ENCODE results near the gene SFT2D1. TPM values are rescaled to one million over a fixed set of nuclear protein-coding genes. Genes with fewer than 3 reads are reported as not detected.

SFT2D1 gene
- total RNA-seq, 1 experiment from 2014 or later, result 28.1 TPM

DNA sequence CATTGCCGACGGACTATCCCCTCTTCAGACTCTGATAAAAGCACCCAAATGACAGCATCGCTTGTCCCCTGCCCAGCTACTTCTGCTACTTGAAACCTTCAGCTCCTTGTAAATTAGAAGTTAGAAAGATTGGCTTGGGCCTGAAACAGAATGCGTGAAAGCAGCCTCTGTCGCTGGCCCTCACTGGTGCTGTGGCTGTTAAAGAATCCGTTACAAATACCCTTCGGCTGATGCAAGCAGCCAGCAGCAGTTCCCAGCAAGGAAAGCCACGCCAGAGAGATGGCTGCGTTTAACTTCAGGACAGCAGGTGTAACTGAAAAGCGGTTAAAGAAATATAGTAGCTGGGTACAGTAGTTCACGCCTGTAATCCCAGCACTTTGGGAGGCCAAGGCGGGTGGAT is 31.7 kb downstream of the SFT2D1 start:
- DNase-seq (ENCODE audit: low spot score), result no peak
- in situ Hi-C loops (cut with HindIII; ENCODE audit: low sequenced_read_pairs), result no loop called here

- in situ Hi-C loops (cut with HindIII; ENCODE audit: low sequenced_read_pairs), result no loop called here
- DNase-seq (ENCODE audit: low spot score), result no peak
Measured at GRCh38 chr6:166309977-166310376, 32.4 kb downstream of the SFT2D1 start.

DNA sequence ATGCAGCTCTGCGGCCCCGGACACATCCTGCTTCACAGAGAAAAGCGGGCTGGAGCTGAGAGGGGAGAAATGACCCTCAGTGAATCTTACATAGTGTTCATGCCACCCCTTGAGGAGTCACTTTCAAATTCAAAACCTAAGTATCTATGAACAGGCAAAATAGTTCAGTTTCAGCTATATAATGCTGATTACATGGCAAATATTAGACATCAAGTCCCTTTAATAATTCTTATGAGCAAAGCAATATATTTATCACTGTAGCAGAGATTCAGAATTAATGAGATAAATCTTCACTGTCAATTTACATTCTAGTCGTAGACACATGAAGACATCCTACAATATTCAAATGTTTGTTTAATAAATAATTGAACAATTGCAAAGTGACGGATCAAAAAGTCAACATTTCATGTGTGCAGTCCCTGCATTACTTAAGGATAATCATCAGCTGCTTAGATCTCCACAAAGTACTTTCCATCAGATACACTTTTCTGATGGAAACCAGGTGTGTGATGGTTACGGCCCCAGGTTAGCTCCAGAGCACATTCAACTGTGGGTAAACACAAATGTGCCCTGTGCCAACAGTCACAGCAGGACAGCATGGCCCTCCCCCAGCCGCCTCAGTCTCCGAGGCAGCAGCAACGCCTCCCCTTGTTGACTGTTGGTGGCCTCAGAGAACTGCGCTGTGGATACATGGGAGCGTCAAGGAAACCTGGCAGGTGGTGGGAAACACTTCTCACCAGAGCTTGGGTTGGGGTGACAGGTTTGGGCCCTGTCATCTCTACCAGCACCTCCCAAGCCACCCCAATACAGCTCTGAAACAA is 33.4 kb downstream of the SFT2D1 start:
- DNase-seq (ENCODE audit: low spot score), result no peak
- in situ Hi-C loops (cut with HindIII; ENCODE audit: low sequenced_read_pairs), result no loop called here

GRCh38 chr6:166308033-166308768 is 34.1 kb downstream of the SFT2D1 start, which contains the start of gene PRR18:
TSS of gene PRR18 (minus strand) at chr6:166308392. CDS start at chr6:166308142, 250 bp downstream.
- in situ Hi-C loops (cut with HindIII; ENCODE audit: low sequenced_read_pairs), result no loop called here
- DNase-seq (ENCODE audit: low spot score), result no peak

- DNase-seq (ENCODE audit: low spot score), result no peak
- in situ Hi-C loops (cut with HindIII; ENCODE audit: low sequenced_read_pairs), result no loop called here
Measured at GRCh38 chr6:166307082-166308032, 35.0 kb downstream of the SFT2D1 start.

- in situ Hi-C loops (cut with HindIII; ENCODE audit: low sequenced_read_pairs), result no loop called here
- no peak for DNase-seq (ENCODE audit: low spot score)
Measured at GRCh38 chr6:166306378-166307081, 35.8 kb downstream of the SFT2D1 start.

- in situ Hi-C loops (cut with HindIII; ENCODE audit: low sequenced_read_pairs), result no loop called here
- no peak for DNase-seq (ENCODE audit: low spot score)
Measured at GRCh38 chr6:166305562-166306117, 36.7 kb downstream of the SFT2D1 start.

- no peak for DNase-seq (ENCODE audit: low spot score)
- in situ Hi-C loops (cut with HindIII; ENCODE audit: low sequenced_read_pairs), result no loop called here
Measured at GRCh38 chr6:166304106-166304505, 38.2 kb downstream of the SFT2D1 start.

GRCh38 chr6:166301611-166302529 is 40.5 kb downstream of the SFT2D1 start:
- DNase-seq (ENCODE audit: low spot score), result no peak

DNA sequence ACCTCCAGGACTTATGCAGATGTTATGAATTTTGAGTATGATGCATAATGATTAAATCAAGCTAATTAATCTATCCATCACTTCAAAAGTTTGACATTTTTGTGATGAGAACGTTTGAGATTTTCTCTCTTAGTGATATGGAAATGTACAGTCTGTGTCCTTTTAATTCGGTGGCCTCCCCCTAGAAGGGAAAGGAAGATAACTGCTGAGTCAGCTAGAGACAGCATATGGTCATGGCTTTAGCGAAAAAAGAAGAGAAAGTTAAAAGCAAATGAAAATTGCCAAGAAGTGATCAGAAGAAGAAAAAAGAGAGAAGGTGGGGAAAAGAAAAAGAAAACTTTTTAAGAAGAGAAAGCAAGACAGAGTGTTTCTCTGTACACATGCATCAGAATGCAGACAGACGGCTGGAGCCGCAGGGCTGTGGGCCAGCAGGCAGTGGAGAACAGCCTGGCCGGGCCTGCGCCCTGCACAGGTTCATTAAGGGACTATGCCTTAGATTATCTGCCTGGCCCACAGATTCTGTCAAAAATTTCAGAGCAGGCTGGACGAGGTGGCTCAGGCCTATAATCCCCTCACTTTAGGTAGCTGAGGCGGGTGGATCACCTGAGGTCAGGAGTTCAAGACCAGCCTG is 41.9 kb downstream of the SFT2D1 start:
- DNase-seq (ENCODE audit: low spot score), result no peak
- in situ Hi-C loops (cut with HindIII; ENCODE audit: low sequenced_read_pairs), result no loop called here

More at GRCh38 chr6:166301611-166302529, 40.5 kb downstream of the SFT2D1 start:
- in situ Hi-C loops (cut with HindIII; ENCODE audit: low sequenced_read_pairs), result no loop called here

DNA sequence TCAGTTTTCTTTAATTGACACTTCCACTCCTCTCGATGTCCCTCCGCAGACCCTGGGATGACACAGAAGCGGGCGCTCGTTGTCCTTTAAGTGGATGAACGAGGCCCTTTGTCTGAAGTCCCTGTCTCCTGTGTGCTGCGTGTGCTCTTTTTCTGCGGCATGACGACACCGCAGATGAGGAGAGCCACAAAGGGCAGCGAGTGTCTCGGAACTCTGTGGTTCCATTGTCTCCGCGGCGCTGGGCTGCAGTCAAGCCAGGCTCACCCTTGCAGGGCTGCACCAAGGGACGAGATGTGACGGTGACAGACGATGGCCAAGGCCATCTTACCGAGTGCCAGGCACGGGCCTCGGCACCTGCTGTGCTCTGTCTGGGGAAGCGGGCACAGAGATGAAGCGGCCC is 44.7 kb downstream of the SFT2D1 start:
- no peak for DNase-seq (ENCODE audit: low spot score)
- in situ Hi-C loops (cut with HindIII; ENCODE audit: low sequenced_read_pairs), result no loop called here

GRCh38 chr6:166296035-166296883 is 46.1 kb downstream of the SFT2D1 start:
- in situ Hi-C loops (cut with HindIII; ENCODE audit: low sequenced_read_pairs), result no loop called here

GRCh38 chr6:166293731-166294584 is 48.4 kb downstream of the SFT2D1 start:
- in situ Hi-C loops (cut with HindIII; ENCODE audit: low sequenced_read_pairs), result no loop called here
- DNase-seq (ENCODE audit: low spot score), result no peak

More at GRCh38 chr6:166296035-166296883, 46.1 kb downstream of the SFT2D1 start:
- no peak for DNase-seq (ENCODE audit: low spot score)

DNA sequence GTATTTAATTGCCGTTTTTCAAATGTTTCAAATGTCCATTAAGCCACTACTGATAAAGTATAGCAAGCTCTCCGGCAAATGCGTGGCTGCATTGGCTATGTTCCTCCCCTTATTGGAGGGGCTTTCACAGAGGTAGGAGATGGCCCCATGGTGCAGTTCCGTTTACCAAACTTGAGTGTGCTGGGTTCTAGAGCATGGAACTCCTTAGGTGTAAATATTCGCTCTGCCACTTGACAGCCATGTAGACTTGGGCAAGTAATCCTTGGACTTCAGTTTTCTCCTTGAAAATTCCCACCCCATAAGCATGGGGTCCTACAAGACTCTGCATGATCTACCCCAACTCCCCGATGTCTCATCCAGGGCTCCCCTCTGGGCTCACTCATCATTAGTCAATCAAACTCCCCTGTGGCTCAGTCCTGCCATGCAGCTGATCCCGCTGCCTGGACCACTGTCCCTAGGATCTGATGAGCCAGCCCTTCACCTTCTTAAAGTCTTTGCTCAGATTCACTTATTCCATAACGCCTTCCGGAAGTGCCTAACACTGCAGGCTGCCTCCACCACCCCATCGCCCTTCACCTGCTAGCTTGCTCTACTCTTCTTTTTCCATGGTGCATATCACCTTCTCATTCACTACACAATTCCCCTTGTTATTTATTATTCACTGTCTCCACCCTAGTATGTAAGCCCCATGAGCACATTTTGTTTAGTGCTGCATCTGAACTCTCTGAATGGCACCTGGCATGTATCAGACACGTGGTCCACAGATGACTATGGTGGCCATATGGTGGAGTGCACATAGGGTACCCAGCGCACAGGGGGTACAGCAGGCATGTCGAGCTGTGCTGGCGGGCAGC is 52.9 kb downstream of the SFT2D1 start:
- DNase-seq (ENCODE audit: low spot score), result no peak
- in situ Hi-C loops (cut with HindIII; ENCODE audit: low sequenced_read_pairs), result no loop called here

Data from G401 (cell line).